Mesothelial cell of epicardium (in vitro differentiated cells): Measurements from ENCODE around the gene DPH5. TPM values are rescaled to one million over a fixed set of nuclear protein-coding genes. Genes with fewer than 3 reads are reported as not detected.

Experiments
- DNase-seq, 2 experiments: peaks; one replicate each; pipeline ENCODE4 v3.0.0; 2021; ENCODE audit warnings: low spot score in 2 of 2; ENCODE audit not compliant: unreplicated experiment in 2 of 2
- H3K27ac Mint-ChIP-seq: 2 replicates; pipeline ENCODE4 v1.8.0; 2021; ENCODE audit warnings: mixed read lengths
- H3K27me3 Mint-ChIP-seq: 2 replicates; pipeline ENCODE4 v1.8.0; 2021; ENCODE audit warnings: low read depth, mixed read lengths
- H3K36me3 Mint-ChIP-seq: 2 replicates; pipeline ENCODE4 v1.8.0; 2021; ENCODE audit warnings: mixed read lengths
- H3K4me1 Mint-ChIP-seq: 2 replicates; pipeline ENCODE4 v1.8.0; 2021; ENCODE audit warnings: mixed read lengths
- H3K4me3 Mint-ChIP-seq: 2 replicates; pipeline ENCODE4 v1.8.0; 2021; ENCODE audit warnings: mild to moderate bottlenecking, moderate library complexity, mixed read lengths
- H3K9me3 Mint-ChIP-seq: 2 replicates; pipeline ENCODE4 v1.8.0; 2021; ENCODE audit warnings: mixed read lengths
- CTCF ChIP-seq: fragments of 200-600 bp; sonication (generic); IDR thresholded peaks from one replicate; pipeline ENCODE4 v1.5.0; 2021; ENCODE audit warnings: antibody characterized with exemption; ENCODE audit not compliant: unreplicated experiment
- total RNA-seq: library from RNA; stranded (reverse); gene quantifications from 3 replicates; pipeline ENCODE4 v1.2.1, GENCODE V29; 2021

The DPH5 gene
- total RNA-seq, 1 donor from 2014 or later, result 61.7 TPM

GRCh38 chr1:100943533-100943932, 82.1 kb downstream of the DPH5 start:
- no peaks in the 10 kb centered on the region for H3K27me3 Mint-ChIP-seq
- H3K36me3 Mint-ChIP-seq, result peaks cover 64% of the 10 kb centered on the region
- H3K9me3 Mint-ChIP-seq, result peaks cover 28% of the 10 kb centered on the region
- no peak for DNase-seq
- H3K27ac Mint-ChIP-seq, result no peak overlapping the region
- no peak overlapping the region for H3K4me3 Mint-ChIP-seq
- H3K4me1 Mint-ChIP-seq, result peaks cover 3% of the 10 kb centered on the region
- TF ChIP-seq CTCF, result no peak

- no peak for TF ChIP-seq CTCF
- Mint-ChIP-seq H3K4me1 (peaks cover 3% of the 10 kb centered on the region), H3K27me3 (no peaks in the 10 kb centered on the region), H3K27ac (no peak overlapping the region), H3K4me3 (no peak overlapping the region), H3K9me3 (peaks cover 23% of the 10 kb centered on the region), H3K36me3 (peaks cover 63% of the 10 kb centered on the region)
- no peak for DNase-seq
Measured at GRCh38 chr1:100942304-100943046, 83.1 kb downstream of the DPH5 start.

- Mint-ChIP-seq H3K27me3 (no peaks in the 10 kb centered on the region), H3K9me3 (peaks cover 18% of the 10 kb centered on the region), H3K27ac (no peak overlapping the region), H3K4me3 (no peak overlapping the region), H3K36me3 (peaks cover 59% of the 10 kb centered on the region), H3K4me1 (peaks cover 3% of the 10 kb centered on the region)
- DNase-seq, result no peak
- TF ChIP-seq CTCF, result no peak
Measured at GRCh38 chr1:100941580-100942216, 83.9 kb downstream of the DPH5 start.

DNA sequence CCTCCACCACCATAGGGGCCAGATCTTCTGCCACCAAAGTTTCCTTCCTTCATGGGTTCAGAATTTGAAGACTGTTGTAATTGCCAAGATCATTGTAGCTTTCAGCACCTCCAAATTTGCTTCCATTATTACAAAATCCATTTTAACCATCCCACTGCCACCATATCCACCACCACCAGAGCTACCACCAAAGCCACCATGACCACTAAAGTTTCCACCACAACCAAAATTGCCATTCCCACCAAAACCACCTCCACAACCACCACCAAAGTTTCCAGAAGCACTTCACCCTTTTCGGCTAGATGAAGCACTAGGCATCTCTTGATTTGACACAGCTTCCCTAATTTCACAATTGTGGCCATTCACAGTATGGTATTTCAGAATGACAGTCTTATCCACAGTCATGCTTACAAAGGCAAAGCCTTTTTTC, 84.5 kb downstream of the DPH5 start:
- Mint-ChIP-seq H3K9me3 (peaks cover 12% of the 10 kb centered on the region), H3K4me1 (peaks cover 3% of the 10 kb centered on the region), H3K4me3 (no peak overlapping the region), H3K27me3 (no peaks in the 10 kb centered on the region), H3K36me3 (peaks cover 53% of the 10 kb centered on the region), H3K27ac (no peak overlapping the region)
- no peak for TF ChIP-seq CTCF
- DNase-seq, result no peak

Other genes with a start within 250 kb of the DPH5 start
- gene EXTL2, start 130.9 kb downstream of the DPH5 start, total RNA-seq, result 49.8 to 52.0 TPM (median 50.2 TPM) in 3 replicates
- 40.8 to 43.5 TPM (median 41.4 TPM) in 3 replicates for gene SLC30A7, start 129.7 kb downstream of the DPH5 start, total RNA-seq
- 21.5 to 25.5 TPM (median 23.5 TPM) in 3 replicates for gene S1PR1, start 211.2 kb upstream of the DPH5 start, total RNA-seq